ENCODE results near the gene PTPRQ.

Gene PTPRQ

DNA sequence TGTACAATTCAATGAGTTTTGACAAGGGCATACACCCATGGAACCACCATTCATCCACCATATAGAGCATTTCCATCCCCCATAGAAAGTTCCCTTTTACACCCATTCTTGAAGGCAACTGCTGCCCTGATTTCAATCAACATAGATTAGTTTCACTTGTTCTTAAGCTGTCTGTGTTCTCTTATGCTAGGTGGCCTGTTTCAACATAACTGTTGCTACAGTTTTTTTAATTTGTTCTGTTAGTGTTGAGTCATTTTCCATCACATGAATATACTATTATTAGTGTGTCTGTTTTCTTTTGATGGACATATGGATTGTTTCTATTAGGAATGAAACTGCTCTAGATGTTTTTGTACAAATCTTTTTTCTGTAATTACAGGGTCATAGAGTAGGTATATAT, 123.4 kb downstream of the PTPRQ start:
- no peaks in the 10 kb centered on the region for H3K27me3 ChIP-seq (ENCODE audit: insufficient read depth, low read length, poor library complexity)
- no peaks in the 10 kb centered on the region for H4K20me1 ChIP-seq (ENCODE audit: insufficient read depth, low read length)
- TF ChIP-seq CTCF (IDR thresholded peaks at IDR 0.05; ENCODE audit: borderline replicate concordance, extremely low read depth, low read length, poor library complexity, severe bottlenecking) (no peak), EZH2 (IDR thresholded peaks at IDR 0.05; ENCODE audit: borderline replicate concordance, low read depth, low read length, severe bottlenecking) (no peak)
- no peak overlapping the region for H3K9ac ChIP-seq (ENCODE audit: low read depth, low read length)
- ATAC-seq (ENCODE audit: insufficient read depth, low read depth) (no peak), DNase-seq (no peak)
- H3K79me2 ChIP-seq (ENCODE audit: insufficient read depth, low read length) = no peaks in the 10 kb centered on the region
- H3K36me3 ChIP-seq (ENCODE audit: insufficient read depth, low read length) = no peaks in the 10 kb centered on the region
- no peak overlapping the region for H2AFZ ChIP-seq (ENCODE audit: low read depth, low read length)
- H3K4me2 ChIP-seq (ENCODE audit: insufficient read depth, low read length) = no peak overlapping the region
- no peak overlapping the region for H3K27ac ChIP-seq (ENCODE audit: low read length)
- H3K4me3 ChIP-seq (ENCODE audit: low read depth in 1 of 2, low read length in 2 of 2) = no peak overlapping the region
- no peaks in the 10 kb centered on the region for H3K9me3 ChIP-seq (ENCODE audit: insufficient read depth, low read length, severe bottlenecking)
- H3K4me1 ChIP-seq (ENCODE audit: insufficient read depth, low read length) = no peaks in the 10 kb centered on the region

GRCh38 chr12:80576641-80577418, 132.8 kb downstream of the PTPRQ start:
- Histone ChIP-seq H3K4me3 (ENCODE audit: low read depth in 1 of 2, low read length in 2 of 2) (no peak overlapping the region), H3K4me1 (ENCODE audit: insufficient read depth, low read length) (no peaks in the 10 kb centered on the region), H3K4me2 (ENCODE audit: insufficient read depth, low read length) (no peak overlapping the region), H3K9ac (ENCODE audit: low read depth, low read length) (no peak overlapping the region), H3K79me2 (ENCODE audit: insufficient read depth, low read length) (no peaks in the 10 kb centered on the region), H3K27me3 (ENCODE audit: insufficient read depth, low read length, poor library complexity) (no peaks in the 10 kb centered on the region), H3K36me3 (ENCODE audit: insufficient read depth, low read length) (no peaks in the 10 kb centered on the region), H3K27ac (ENCODE audit: low read length) (no peak overlapping the region), H2AFZ (ENCODE audit: low read depth, low read length) (no peak overlapping the region), H3K9me3 (ENCODE audit: insufficient read depth, low read length, severe bottlenecking) (no peaks in the 10 kb centered on the region), H4K20me1 (ENCODE audit: insufficient read depth, low read length) (no peaks in the 10 kb centered on the region)
- no peak for DNase-seq
- no peak for ATAC-seq (ENCODE audit: insufficient read depth, low read depth)
- TF ChIP-seq EZH2 (IDR thresholded peaks at IDR 0.05; ENCODE audit: borderline replicate concordance, low read depth, low read length, severe bottlenecking) (no peak), CTCF (IDR thresholded peaks at IDR 0.05; ENCODE audit: borderline replicate concordance, extremely low read depth, low read length, poor library complexity, severe bottlenecking) (no peak)

DNA sequence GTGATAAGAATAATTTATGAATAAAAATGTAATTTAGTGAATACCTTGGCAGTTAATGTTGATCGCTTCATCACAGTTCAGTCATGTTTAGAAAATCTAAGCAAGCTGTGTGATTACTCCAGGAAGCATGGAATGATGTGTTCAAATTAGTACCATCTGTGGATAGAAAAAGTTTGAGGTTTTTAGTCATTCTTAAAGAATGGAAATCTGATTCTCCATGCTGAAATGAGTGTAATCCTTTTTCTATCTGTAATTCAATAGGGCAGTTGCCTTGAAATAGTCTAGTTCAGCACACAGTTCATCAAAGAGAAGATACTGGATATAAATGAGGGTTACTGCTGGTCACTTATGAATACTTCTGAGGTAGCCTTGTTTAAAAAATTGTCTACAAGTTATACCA, 136.2 kb downstream of the PTPRQ start:
- H2AFZ ChIP-seq (ENCODE audit: low read depth, low read length) = no peak overlapping the region
- no peak for TF ChIP-seq EZH2 (IDR thresholded peaks at IDR 0.05; ENCODE audit: borderline replicate concordance, low read depth, low read length, severe bottlenecking)
- TF ChIP-seq CTCF (IDR thresholded peaks at IDR 0.05; ENCODE audit: borderline replicate concordance, extremely low read depth, low read length, poor library complexity, severe bottlenecking) = no peak
- no peak overlapping the region for H3K27ac ChIP-seq (ENCODE audit: low read length)
- H3K9ac ChIP-seq (ENCODE audit: low read depth, low read length) = no peak overlapping the region
- H3K79me2 ChIP-seq (ENCODE audit: insufficient read depth, low read length) = no peaks in the 10 kb centered on the region
- DNase-seq (no peak), ATAC-seq (ENCODE audit: insufficient read depth, low read depth) (no peak)
- H3K27me3 ChIP-seq (ENCODE audit: insufficient read depth, low read length, poor library complexity) = no peaks in the 10 kb centered on the region
- no peaks in the 10 kb centered on the region for H4K20me1 ChIP-seq (ENCODE audit: insufficient read depth, low read length)
- H3K4me2 ChIP-seq (ENCODE audit: insufficient read depth, low read length) = no peak overlapping the region
- H3K9me3 ChIP-seq (ENCODE audit: insufficient read depth, low read length, severe bottlenecking) = no peaks in the 10 kb centered on the region
- no peaks in the 10 kb centered on the region for H3K36me3 ChIP-seq (ENCODE audit: insufficient read depth, low read length)
- no peak overlapping the region for H3K4me3 ChIP-seq (ENCODE audit: low read depth in 1 of 2, low read length in 2 of 2)
- H3K4me1 ChIP-seq (ENCODE audit: insufficient read depth, low read length) = no peaks in the 10 kb centered on the region

Measured in DND-41 (cell line).